H1 (cell line): ENCODE results near the gene MUC4. TPM values are rescaled to one million over a fixed set of nuclear protein-coding genes. Genes with fewer than 3 reads are reported as not detected.
"Not testable (repeated sequence)": the region's sequence is repeated elsewhere in the genome, so short reads cannot be mapped to it uniquely, and the experiment has no call there.

ENCODE experiments used
- CTCF ChIA-PET: fragments of 300-600 bp; sonication (Branson Sonifier 250); formaldehyde crosslinking; loops from one replicate; lab custom pipeline; 2021; ENCODE audit not compliant: partially characterized antibody; lab: Charles Lee
- POLR2A ChIA-PET: fragments of 300-600 bp; sonication (Branson Sonifier 250); formaldehyde crosslinking; loops from one replicate; lab custom pipeline; 2021; ENCODE audit warnings: inconsistent platforms; ENCODE audit not compliant: partially characterized antibody; lab: Charles Lee
- DNase-seq, 2 experiments: peaks; one replicate each; pipeline versions ENCODE4 v3.0.0 to v3.0.0-alpha.2; 2010 to 2022; ENCODE audit warnings: low spot score in 2 of 2, low read depth in 1 of 2, mixed read lengths in 1 of 2
- FAIRE-seq: peaks from 2 replicates; lab custom pipeline; 2011; peaks lifted over from hg19 to GRCh38; lab: Jason Lieb, UNC
- H2AFZ ChIP-seq: 2 replicates; pipeline ENCODE4 v1.8.1; 2012; ENCODE audit warnings: low read length, inconsistent platforms
- H2AK5ac ChIP-seq: 2 replicates; pipeline ENCODE4 v1.6.1; 2013; ENCODE audit warnings: low read depth, low read length
- H2BK120ac ChIP-seq: replicated peaks from 2 replicates; pipeline ENCODE3; 2013; ENCODE audit warnings: low read depth, low read length, inconsistent platforms
- H2BK12ac ChIP-seq: 2 replicates; pipeline ENCODE4 v1.6.1; 2013; ENCODE audit warnings: low read depth, low read length
- H2BK15ac ChIP-seq: 2 replicates; pipeline ENCODE4 v1.6.1; 2013; ENCODE audit warnings: low read length
- H2BK20ac ChIP-seq: 2 replicates; pipeline ENCODE4 v1.6.1; 2013; ENCODE audit warnings: low read length
- H2BK5ac ChIP-seq: 2 replicates; pipeline ENCODE4 v1.6.1; 2013; ENCODE audit warnings: low read depth, low read length
- H3K14ac ChIP-seq: 2 replicates; pipeline ENCODE4 v1.6.1; 2013; ENCODE audit warnings: inconsistent platforms; ENCODE audit not compliant: insufficient read length
- H3K18ac ChIP-seq: 2 replicates; pipeline ENCODE4 v1.6.1; 2013; ENCODE audit warnings: low read length; ENCODE audit errors: extremely low read depth
- H3K23ac ChIP-seq: 2 replicates; pipeline ENCODE4 v1.6.1; 2013; ENCODE audit warnings: inconsistent platforms; ENCODE audit not compliant: insufficient read length
- H3K23me2 ChIP-seq: 2 replicates; pipeline ENCODE4 v1.6.1; 2013; ENCODE audit warnings: low read depth, low read length
- H3K27ac ChIP-seq: 2 replicates; pipeline ENCODE4 v1.6.1; 2011; ENCODE audit warnings: low read depth, low read length, inconsistent platforms
- H3K27me3 ChIP-seq, 4 experiments: replicated peaks in 1 of 4; 1 replicate in 1 of 4; 2 replicates in 3 of 4; pipeline versions ENCODE4 v1.6.1 to v1.8.1; 2011 to 2013; ENCODE audit warnings: low read length in 3 of 4, mild to moderate bottlenecking in 3 of 4, inconsistent platforms in 2 of 4, mixed read lengths in 2 of 4, moderate library complexity in 1 of 4; ENCODE audit not compliant: control insufficient read depth in 3 of 4, insufficient read depth in 3 of 4; ENCODE audit errors: extremely low read depth in 1 of 4
- H3K36me3 ChIP-seq, 4 experiments: 2 replicates each; pipeline versions ENCODE4 v1.6.1 to v1.8.1; 2011 to 2013; ENCODE audit warnings: mild to moderate bottlenecking in 4 of 4, low read length in 3 of 4, moderate library complexity in 2 of 4, control low read depth in 1 of 4, inconsistent platforms in 1 of 4; ENCODE audit not compliant: insufficient read depth in 4 of 4, control insufficient read depth in 2 of 4
- H3K4ac ChIP-seq: replicated peaks from 2 replicates; pipeline ENCODE3; 2013; ENCODE audit warnings: low read length, low read depth, mixed read lengths, inconsistent platforms; ENCODE audit not compliant: insufficient read length
- H3K4me1 ChIP-seq, 4 experiments: replicated peaks in 1 of 4; 1 replicate in 1 of 4; 2 replicates in 3 of 4; pipeline versions ENCODE4 v1.6.1 to v1.8.1; 2011 to 2013; ENCODE audit warnings: low read length in 3 of 4, inconsistent platforms in 2 of 4, mixed read lengths in 1 of 4; ENCODE audit not compliant: insufficient read depth in 4 of 4, control insufficient read depth in 3 of 4
- H3K4me2 ChIP-seq, 2 experiments: 2 replicates each; pipeline versions ENCODE4 v1.6.1 to v1.8.1; 2011 to 2013; ENCODE audit warnings: low read depth in 2 of 2, low read length in 2 of 2, control low read depth in 1 of 2, inconsistent platforms in 1 of 2, mild to moderate bottlenecking in 1 of 2; ENCODE audit not compliant: insufficient read depth in 1 of 2
- H3K4me3 ChIP-seq, 4 experiments: fragments of 200-600, 300-600 bp in 1 of 4; sonication (generic), shearing (Covaris generic), sonication (Bioruptor Twin) in 1 of 4; 2 replicates each; pipeline versions ENCODE4 v1.5.1 to v1.8.1; 2011 to 2016; ENCODE audit warnings: low read length in 4 of 4, low read depth in 3 of 4, control low read depth in 2 of 4, inconsistent platforms in 2 of 4, mild to moderate bottlenecking in 2 of 4, mixed read lengths in 1 of 4, moderate library complexity in 1 of 4; ENCODE audit not compliant: insufficient read depth in 2 of 4; ENCODE audit errors: extremely low read depth in 1 of 4
- H3K56ac ChIP-seq: replicated peaks from 2 replicates; pipeline ENCODE3; 2013; ENCODE audit warnings: low read depth, mild to moderate bottlenecking, mixed read lengths, low read length, inconsistent platforms; ENCODE audit not compliant: insufficient read length
- H3K79me1 ChIP-seq: 2 replicates; pipeline ENCODE4 v1.6.1; 2013; ENCODE audit warnings: low read depth, low read length, control low read depth
- H3K79me2 ChIP-seq, 2 experiments: 2 replicates each; pipeline versions ENCODE4 v1.6.1 to v1.8.1; 2012 to 2013; ENCODE audit warnings: low read length in 2 of 2, mild to moderate bottlenecking in 2 of 2, inconsistent platforms in 1 of 2; ENCODE audit not compliant: insufficient read depth in 2 of 2, control insufficient read depth in 1 of 2
- H3K9ac ChIP-seq, 4 experiments: replicated peaks in 1 of 4; 1 replicate in 1 of 4; 2 replicates in 3 of 4; pipeline versions ENCODE4 v1.6.1 to v1.8.1; 2011 to 2013; ENCODE audit warnings: low read depth in 3 of 4, low read length in 3 of 4, control low read depth in 2 of 4, mild to moderate bottlenecking in 2 of 4, moderate library complexity in 2 of 4, inconsistent platforms in 1 of 4; ENCODE audit errors: extremely low read depth in 1 of 4
- H3K9me3 ChIP-seq, 2 experiments: 2 replicates each; pipeline versions ENCODE4 v1.6.1 to v1.8.1; 2012 to 2013; ENCODE audit warnings: mild to moderate bottlenecking in 2 of 2, moderate library complexity in 2 of 2, control low read depth in 1 of 2, inconsistent platforms in 1 of 2, low read depth in 1 of 2, low read length in 1 of 2, mixed read lengths in 1 of 2; ENCODE audit not compliant: insufficient read depth in 2 of 2
- H4K20me1 ChIP-seq, 2 experiments: replicated peaks in 1 of 2; 2 replicates each; pipeline versions ENCODE3 to v1.8.1; 2011 to 2013; ENCODE audit warnings: inconsistent platforms in 2 of 2, low read length in 2 of 2, mild to moderate bottlenecking in 1 of 2; ENCODE audit not compliant: insufficient read depth in 2 of 2, control insufficient read depth in 1 of 2
- H4K5ac ChIP-seq: 2 replicates; pipeline ENCODE4 v1.6.1; 2013; ENCODE audit warnings: low read length, low read depth, mixed read lengths, inconsistent platforms; ENCODE audit not compliant: insufficient read length
- H4K8ac ChIP-seq: 2 replicates; pipeline ENCODE4 v1.8.0; 2013; ENCODE audit warnings: mild to moderate bottlenecking, moderate library complexity, low read length, inconsistent platforms; ENCODE audit not compliant: insufficient read depth; ENCODE audit errors: extremely low read depth
- H4K91ac ChIP-seq: replicated peaks from 2 replicates; pipeline ENCODE3; 2013; ENCODE audit warnings: low read length, mixed read lengths, inconsistent platforms; ENCODE audit not compliant: insufficient read length
- WGBS, 2 experiments: shearing (Covaris generic) in 1 of 2; methylation state at CpG; one replicate each; pipeline versions ENCODE4 v1.1.6 to v1.1.7; 2013 to 2015; ENCODE audit warnings: low lambda C conversion rate in 2 of 2, mixed read lengths in 2 of 2, inconsistent platforms in 1 of 2, low coverage in 1 of 2, missing lambda C conversion rate in 1 of 2; ENCODE audit not compliant: insufficient replicate concordance in 2 of 2, insufficient coverage in 1 of 2, insufficient read length in 1 of 2; ENCODE audit errors: extremely low coverage in 1 of 2, missing lambda C conversion rate in 1 of 2; 5-methylcytosine and 5-hydroxymethylcytosine counted together
- polyA plus RNA-seq, 7 experiments: library from polyadenylated mRNA; depleted of rRNA in 3 of 7; stranded (reverse) in 5 of 7; unstranded in 2 of 7; fragments of >200 nt in 5 of 7; fragments of 200-250 nt in 2 of 7; gene quantifications; 1 replicate in 5 of 7; 2 replicates in 1 of 7; 4 replicates in 1 of 7; pipeline versions ENCODE4 v1.2.1 to v1.2.3, GENCODE V29; 2011 to 2013; ENCODE audit warnings: missing spikeins in 2 of 7, mixed read lengths in 2 of 7
- total RNA-seq: library from RNA; stranded (reverse); fragmentation: NEBNext Ultra II Directional; extraction: Animal tissue kit (Norgen Biotek cat#: 25700); gene quantifications from 2 replicates; pipeline ENCODE4 v1.2.1, GENCODE V29; 2021

MUC4 gene
- total and polyA plus RNA-seq, 2 of the 8 experiments (the other 6 are each of a cell fraction or from before 2014, with no cell fraction given) = 0.89 to 2.0 TPM

GRCh38 chr3:195784031-195784430 is 27.7 kb downstream of the MUC4 start:
- H3K9me3 ChIP-seq, H2BK5ac ChIP-seq, H3K4ac ChIP-seq, H3K18ac ChIP-seq, H3K79me1 ChIP-seq, H4K5ac ChIP-seq, H3K23me2 ChIP-seq, H2BK20ac ChIP-seq, H2BK12ac ChIP-seq, H3K36me3 ChIP-seq, POLR2A ChIA-PET, H2BK120ac ChIP-seq, H4K8ac ChIP-seq, H4K20me1 ChIP-seq, DNase-seq, H3K4me3 ChIP-seq, CTCF ChIA-PET, H2BK15ac ChIP-seq, H3K79me2 ChIP-seq, H2AFZ ChIP-seq, H4K91ac ChIP-seq, H3K56ac ChIP-seq, H3K4me1 ChIP-seq, H3K4me2 ChIP-seq, H3K27me3 ChIP-seq, H3K27ac ChIP-seq, H3K9ac ChIP-seq, H2AK5ac ChIP-seq, H3K14ac ChIP-seq, H3K23ac ChIP-seq, FAIRE-seq: not testable (repeated sequence)
- 93% methylated on average over 14 of the region's 14 CpGs; no CpG with 5 or more reads in 1 of the 2 experiments for WGBS, 2 experiments

GRCh38 chr3:195781236-195781635 is 30.5 kb downstream of the MUC4 start:
- H3K79me1 ChIP-seq, H3K18ac ChIP-seq, H3K23ac ChIP-seq, H3K56ac ChIP-seq, POLR2A ChIA-PET, H2BK12ac ChIP-seq, CTCF ChIA-PET, H4K20me1 ChIP-seq, H2BK20ac ChIP-seq, H2AFZ ChIP-seq, H3K23me2 ChIP-seq, H2BK15ac ChIP-seq, H4K5ac ChIP-seq, H2BK120ac ChIP-seq, H3K4me1 ChIP-seq, FAIRE-seq, H3K36me3 ChIP-seq, H3K14ac ChIP-seq, H2AK5ac ChIP-seq, H3K9ac ChIP-seq, H3K27ac ChIP-seq, H3K9me3 ChIP-seq, H3K79me2 ChIP-seq, H3K4me3 ChIP-seq, H3K4ac ChIP-seq, H3K27me3 ChIP-seq, H4K91ac ChIP-seq, H2BK5ac ChIP-seq, DNase-seq, H3K4me2 ChIP-seq, H4K8ac ChIP-seq: not testable (repeated sequence)
- WGBS, 2 experiments = 85% methylated on average over 9 of the region's 12 CpGs; no CpG with 5 or more reads in 1 of the 2 experiments
